Measurements from ENCODE around the gene SHB. TPM values are rescaled to one million over a fixed set of nuclear protein-coding genes. Genes with fewer than 3 reads are reported as not detected.

Gene SHB
- total RNA-seq, 4 donors from 2014 or later: 17.7 to 31.4 (median 24.2) TPM

GRCh38 chr9:38110476-38110875 lies 41.4 kb upstream of the SHB start:
- no peak for DNase-seq
- intact Hi-C loops (cut with DNase I): no loop called here
- no peak for TF ChIP-seq POLR2A (IDR thresholded peaks at IDR 0.05)
- no peak for TF ChIP-seq CTCF (IDR thresholded peaks at IDR 0.05)
- no peaks in the 10 kb centered on the region for H3K9me3 ChIP-seq
- 53 to 66% methylated on average over 5 to 6 of the region's 6 CpGs for WGBS, 2 donors
- H3K36me3 ChIP-seq: no peaks in the 10 kb centered on the region
- no peaks in the 10 kb centered on the region for H3K27me3 ChIP-seq
- no peak overlapping the region for H3K27ac ChIP-seq
- peaks cover 0 to 24% (median 0%) of the 10 kb centered on the region in 3 donors for H3K4me1 ChIP-seq
- no peak overlapping the region for H3K4me3 ChIP-seq

- peaks cover 0 to 24% (median 0%) of the 10 kb centered on the region in 3 donors for H3K4me1 ChIP-seq
- WGBS, 2 donors: 67 to 70% methylated on average over 6 of the region's 6 CpGs
- no peak overlapping the region for H3K4me3 ChIP-seq
- no peak for TF ChIP-seq CTCF (IDR thresholded peaks at IDR 0.05)
- TF ChIP-seq POLR2A (IDR thresholded peaks at IDR 0.05): no peak
- no peaks in the 10 kb centered on the region for H3K9me3 ChIP-seq
- no peak for DNase-seq
- no peak overlapping the region for H3K27ac ChIP-seq
- H3K27me3 ChIP-seq: no peaks in the 10 kb centered on the region
- no peaks in the 10 kb centered on the region for H3K36me3 ChIP-seq
- intact Hi-C loops (cut with DNase I): no loop called here
These were observed 40.6 kb upstream of the SHB start for GRCh38 chr9:38109601-38110000.

GRCh38 chr9:38108326-38108725 lies 39.3 kb upstream of the SHB start:
- Histone ChIP-seq H3K9me3 (no peaks in the 10 kb centered on the region), H3K4me1 (peaks cover 0 to 24% (median 0%) of the 10 kb centered on the region in 3 donors), H3K27ac (no peak overlapping the region), H3K27me3 (no peaks in the 10 kb centered on the region), H3K4me3 (no peak overlapping the region), H3K36me3 (no peaks in the 10 kb centered on the region)
- intact Hi-C loops (cut with DNase I): no loop called here
- TF ChIP-seq CTCF (IDR thresholded peaks at IDR 0.05) (no peak), POLR2A (IDR thresholded peaks at IDR 0.05) (no peak)
- WGBS, 2 donors: no CpG with 5 or more reads among the region's 1 CpG
- no peak for DNase-seq

DNA sequence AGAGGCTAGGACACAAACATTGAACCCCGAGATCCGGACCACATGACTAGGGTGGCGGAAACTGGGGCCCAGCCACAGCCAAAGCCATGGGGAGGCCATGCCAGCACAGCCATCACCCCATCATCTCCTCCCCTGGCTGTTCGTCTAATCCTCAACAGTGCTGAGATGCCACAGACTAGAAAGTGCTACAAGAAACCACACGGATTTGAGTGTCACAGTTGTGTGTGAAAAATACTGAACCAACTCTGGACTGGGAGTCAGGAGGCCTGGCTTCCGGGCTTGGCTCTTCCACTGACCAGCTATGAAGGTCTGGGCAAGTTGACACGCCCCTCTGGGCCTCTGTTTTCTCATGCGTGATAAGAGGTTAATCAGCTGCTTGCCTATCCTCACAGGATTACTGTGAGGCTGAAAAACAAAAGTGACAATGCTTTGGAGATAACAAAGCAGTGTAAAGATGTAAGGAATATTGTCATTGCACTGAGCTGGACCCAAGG lies 38.8 kb upstream of the SHB start:
- DNase-seq: no peak
- Histone ChIP-seq H3K4me3 (no peak overlapping the region), H3K4me1 (peaks cover 0 to 24% (median 0%) of the 10 kb centered on the region in 3 donors), H3K9me3 (no peaks in the 10 kb centered on the region), H3K27me3 (no peaks in the 10 kb centered on the region), H3K36me3 (no peaks in the 10 kb centered on the region), H3K27ac (no peak overlapping the region)
- TF ChIP-seq POLR2A (IDR thresholded peaks at IDR 0.05): no peak
- no peak for TF ChIP-seq CTCF (IDR thresholded peaks at IDR 0.05)
- intact Hi-C loops (cut with DNase I): no loop called here
- 85 to 86% methylated on average over 4 to 8 of the region's 8 CpGs for WGBS, 2 donors

GRCh38 chr9:38107405-38107804 lies 38.4 kb upstream of the SHB start:
- no peak overlapping the region for H3K27ac ChIP-seq
- H3K4me1 ChIP-seq: peaks cover 0 to 20% (median 0%) of the 10 kb centered on the region in 3 donors
- no peaks in the 10 kb centered on the region for H3K36me3 ChIP-seq
- no peak for DNase-seq
- no peaks in the 10 kb centered on the region for H3K27me3 ChIP-seq
- no peak for TF ChIP-seq CTCF (IDR thresholded peaks at IDR 0.05)
- TF ChIP-seq POLR2A (IDR thresholded peaks at IDR 0.05): no peak
- intact Hi-C loops (cut with DNase I): no loop called here
- WGBS, 2 donors: 87 to 89% methylated on average over 3 of the region's 3 CpGs
- no peak overlapping the region for H3K4me3 ChIP-seq
- no peaks in the 10 kb centered on the region for H3K9me3 ChIP-seq
